ENCODE measurements around the gene TDO2.

GRCh38 chr4:155885666-155886065, 17.8 kb upstream of the TDO2 start:
- TF ChIP-seq ZNF33B (CRISPR knock-in tag; IDR thresholded peaks at IDR 0.05) (no peak), EZH2 (conservative IDR thresholded peaks at IDR 0.05; ENCODE audit: low read depth, low read length) (no peak), NFYB (CRISPR knock-in tag; IDR thresholded peaks at IDR 0.05) (no peak), POLR2A (IDR thresholded peaks at IDR 0.05; ENCODE audit: insufficient read depth in 1 of 2, low read depth in 2 of 2, low read length in 2 of 2) (no peak), TARDBP (CRISPR knock-in tag; IDR thresholded peaks at IDR 0.05) (no peak)

All from HepG2 (cell line).